Activated CD8-positive, alpha-beta memory T cell treated with anti-CD3 and anti-CD28 coated beads, Interleukin-2, amount 50 U/mL, for 1 hour (primary cell): ENCODE data around the gene TMEM266.

Experiments used
- DNase-seq: peaks from one replicate; pipeline ENCODE4 v3.0.0-alpha.2; 2020; ENCODE audit errors: extremely low read depth

The TMEM266 gene

DNA sequence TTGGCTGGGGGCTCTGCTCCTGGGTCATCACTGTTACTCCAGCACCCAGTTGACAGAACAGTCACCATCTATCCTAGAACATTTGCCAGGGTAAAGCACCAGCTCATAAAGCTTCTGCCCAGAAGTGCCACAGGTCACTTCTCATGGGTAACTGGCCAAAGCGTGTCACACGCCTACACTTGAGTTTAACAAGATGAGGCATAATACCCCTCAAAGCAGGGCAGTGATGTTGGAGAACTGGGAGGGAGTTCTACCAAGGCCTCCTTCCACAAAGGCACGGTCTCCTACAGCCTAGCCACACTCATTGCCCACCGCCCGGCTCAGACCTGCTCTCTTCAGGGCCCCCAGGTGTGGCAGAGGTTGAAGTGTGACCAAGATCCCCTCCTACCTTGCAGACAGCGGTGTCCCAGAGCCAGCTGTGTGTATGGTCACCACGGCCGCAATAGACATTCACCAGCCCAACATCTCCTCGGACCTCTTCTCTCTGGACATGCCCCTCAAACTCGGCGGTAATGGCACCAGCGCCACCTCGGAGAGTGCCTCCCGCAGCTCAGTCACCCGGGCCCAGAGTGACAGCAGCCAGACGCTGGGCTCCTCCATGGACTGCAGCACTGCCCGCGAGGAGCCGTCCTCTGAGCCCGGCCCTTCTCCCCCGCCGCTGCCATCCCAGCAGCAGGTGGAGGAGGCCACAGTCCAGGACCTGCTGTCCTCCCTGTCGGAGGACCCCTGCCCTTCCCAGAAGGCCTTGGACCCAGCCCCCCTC lies 143.7 kb downstream of the TMEM266 start:
- DNase-seq, result no peak

DNA sequence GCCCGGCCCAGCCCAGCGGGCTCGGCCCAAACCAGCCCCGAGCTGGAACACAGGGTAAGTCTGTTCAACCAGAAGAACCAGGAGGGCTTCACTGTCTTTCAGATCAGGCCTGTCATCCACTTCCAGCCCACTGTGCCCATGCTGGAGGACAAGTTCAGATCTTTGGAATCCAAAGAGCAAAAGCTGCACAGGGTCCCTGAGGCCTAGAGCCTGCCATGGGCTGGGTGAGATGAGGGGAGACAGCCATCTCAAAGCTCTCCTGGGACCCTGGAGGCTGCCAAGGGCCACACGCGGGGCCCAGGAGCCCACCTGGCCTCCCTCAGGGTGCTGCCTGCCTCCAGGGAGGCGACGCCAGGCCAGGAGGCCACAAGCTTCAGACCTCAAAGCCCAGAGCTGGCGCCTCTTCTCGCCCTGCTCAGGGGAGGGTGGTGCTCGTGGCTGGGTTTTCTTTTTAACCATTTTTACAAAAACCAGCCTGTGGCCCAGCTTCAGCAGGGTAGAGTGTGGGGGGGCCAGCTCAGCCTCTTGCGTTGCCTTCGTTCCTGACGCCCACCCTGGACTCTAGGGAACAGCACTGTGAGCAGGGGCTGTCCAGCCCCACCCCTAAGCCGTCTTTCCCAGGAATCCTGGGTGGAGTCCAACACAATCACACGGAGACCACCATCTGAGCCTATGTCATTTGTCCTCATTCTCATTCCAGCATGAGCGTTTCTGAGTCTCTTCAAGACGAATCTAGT lies 144.5 kb downstream of the TMEM266 start:
- DNase-seq, result no peak

DNA sequence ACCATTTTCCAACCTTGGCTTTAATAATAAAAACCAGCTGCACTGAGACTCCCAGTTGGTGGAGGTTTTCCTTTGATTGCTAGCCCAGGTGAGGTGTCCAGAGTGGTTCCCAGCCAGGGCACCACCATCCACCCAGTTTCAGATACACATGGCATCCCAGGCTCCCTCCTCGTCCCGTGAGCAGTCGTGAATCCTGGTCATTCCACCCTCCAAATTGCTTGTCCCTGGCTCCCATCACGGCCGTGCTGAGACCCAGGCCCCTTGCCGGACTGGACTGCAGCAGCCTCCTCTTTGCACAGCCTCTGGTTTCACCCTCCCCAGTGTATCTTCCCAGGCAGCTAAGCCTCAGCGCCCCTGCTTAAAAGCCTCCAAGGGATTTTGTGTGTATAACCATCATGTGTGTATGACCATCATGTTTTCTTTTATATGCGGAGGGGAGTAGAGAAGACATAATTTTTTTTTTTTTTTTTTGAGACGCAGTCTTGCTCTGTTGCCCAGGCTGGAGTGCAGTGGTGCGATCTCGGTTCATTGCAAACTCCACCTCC lies 145.2 kb downstream of the TMEM266 start:
- no peak for DNase-seq

DNA sequence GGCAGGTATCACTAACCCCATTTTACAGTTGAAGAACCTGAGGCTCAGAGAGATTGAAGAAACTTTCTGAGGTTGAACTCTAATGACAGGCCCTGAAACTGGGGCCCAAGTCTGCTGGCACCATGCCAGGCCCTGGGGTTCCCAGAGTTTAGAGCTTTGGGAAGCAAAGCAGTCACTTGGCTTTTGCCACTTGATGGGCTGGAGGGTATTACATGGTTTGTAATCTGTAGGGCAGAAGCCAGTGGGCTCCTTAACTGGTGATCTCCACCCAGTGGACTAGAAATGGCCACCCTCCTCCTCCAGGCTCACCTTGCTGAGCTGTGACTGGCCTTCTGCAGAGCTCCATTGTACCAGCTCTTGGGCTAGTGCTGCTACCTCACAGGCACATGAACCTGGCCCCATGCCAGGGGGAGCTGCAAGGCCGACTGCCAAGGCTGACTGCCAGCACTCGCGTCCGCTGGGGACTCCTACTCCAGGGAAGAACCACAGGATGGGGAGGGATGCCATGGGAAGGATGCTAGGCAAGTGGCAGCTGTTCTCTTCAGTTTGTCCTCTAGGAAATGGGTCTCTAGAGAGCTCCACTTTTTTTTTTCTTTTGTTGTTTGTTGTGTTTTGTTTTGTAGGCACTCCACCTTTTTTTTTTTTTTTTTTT lies 146.7 kb downstream of the TMEM266 start:
- no peak for DNase-seq

DNA sequence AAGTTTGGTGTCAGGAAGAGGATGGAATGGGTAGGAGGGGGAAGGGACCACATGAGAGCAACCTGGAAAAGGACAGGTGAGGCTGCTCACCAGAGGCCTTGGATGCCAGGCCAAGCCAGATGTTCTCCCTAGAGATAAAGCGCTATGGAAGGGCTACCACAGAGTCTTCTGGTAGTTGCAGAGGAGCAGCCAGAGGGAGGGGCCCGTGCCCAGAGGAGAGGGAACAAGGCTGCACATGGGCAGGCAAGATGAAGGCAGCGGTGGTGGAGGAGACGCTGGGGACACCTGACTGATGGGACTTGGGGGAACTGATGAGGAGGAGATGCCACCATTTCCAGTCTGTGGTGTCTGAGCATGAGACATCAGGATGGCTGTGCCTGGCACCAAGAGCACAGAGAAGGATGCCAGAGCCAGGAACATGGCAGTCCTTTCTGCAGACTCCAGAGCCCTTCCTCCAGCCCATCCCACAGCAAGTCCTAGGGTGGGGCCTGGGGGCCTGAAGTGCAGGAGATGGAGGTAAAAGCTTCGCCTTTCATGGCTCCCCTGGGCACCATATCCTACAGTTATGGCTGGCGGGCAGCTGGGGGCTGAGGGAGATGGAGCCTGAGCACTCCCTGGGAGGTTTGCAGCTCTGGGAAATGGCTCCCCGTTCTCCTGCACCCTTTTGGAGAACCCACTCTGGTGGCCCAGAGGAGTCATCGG lies 148.4 kb downstream of the TMEM266 start:
- DNase-seq, result no peak

DNA sequence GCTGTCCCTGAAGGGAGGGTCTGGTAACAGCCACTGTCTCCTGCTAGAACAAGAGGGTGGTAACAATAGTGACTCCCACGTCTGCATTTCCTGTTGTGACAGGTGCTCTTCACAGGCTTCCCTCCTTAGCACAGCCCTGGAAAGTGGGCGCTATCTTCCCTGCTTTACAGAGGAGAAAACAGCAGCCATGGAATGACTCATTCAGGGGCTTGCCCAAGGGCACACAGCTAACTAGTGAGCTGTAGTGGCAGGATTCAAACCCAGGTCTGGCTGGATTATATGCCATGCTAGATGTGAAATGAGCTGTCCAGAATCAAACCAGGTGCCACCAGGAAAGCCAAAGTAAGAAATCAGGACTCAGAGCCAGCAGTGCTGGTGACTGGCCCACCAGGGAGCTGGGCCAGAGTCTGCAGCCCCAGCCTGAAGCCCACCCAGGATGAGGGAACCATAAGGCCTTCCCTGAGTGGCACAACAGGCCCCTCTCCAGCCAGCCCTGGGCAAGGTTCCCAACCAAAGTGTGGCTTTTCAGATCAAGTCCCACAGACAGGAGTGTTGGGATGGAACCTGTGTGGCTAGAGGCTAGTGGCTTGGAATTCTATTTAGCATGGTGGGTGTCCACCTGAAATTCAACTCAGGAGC lies 149.1 kb downstream of the TMEM266 start:
- no peak for DNase-seq

DNA sequence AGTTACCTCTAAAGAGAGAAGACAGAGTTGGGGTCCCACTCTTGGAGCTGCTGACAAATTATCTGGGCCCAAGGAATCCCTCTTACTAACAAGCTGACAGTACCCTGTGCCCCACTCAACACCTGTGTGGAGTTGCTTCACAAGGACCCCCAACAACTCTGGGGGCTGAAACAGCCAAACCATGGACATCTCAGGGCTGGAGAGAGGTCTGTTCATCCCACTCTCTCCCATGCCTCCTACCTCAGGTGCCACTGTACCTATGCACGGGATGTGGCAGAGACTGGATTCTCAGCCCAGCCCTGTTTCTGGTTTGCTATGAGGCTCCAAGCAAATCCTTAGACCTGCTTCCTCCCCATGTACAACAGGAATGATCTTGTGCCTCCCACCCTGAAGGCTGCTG lies 149.7 kb downstream of the TMEM266 start:
- DNase-seq, result no peak

DNA sequence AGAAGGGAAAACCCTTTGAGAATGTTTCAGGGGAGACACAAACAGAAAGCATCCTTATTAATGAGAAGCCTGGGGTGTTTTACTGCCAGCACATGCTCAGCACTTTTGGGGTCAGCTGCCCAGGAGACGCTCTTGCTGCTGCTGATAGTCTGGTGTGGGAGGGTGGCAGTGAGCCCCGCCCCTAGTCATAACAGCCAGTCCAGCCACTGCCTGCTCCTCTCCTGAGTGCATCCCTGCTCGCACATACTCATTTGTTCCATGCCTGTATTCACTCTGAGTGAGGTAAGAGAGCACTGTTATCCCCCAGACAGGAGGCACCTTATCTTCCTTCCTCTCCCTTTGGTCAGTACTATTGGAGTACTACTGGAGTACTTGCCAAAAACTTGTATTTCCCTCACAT lies 150.2 kb downstream of the TMEM266 start:
- no peak for DNase-seq

DNA sequence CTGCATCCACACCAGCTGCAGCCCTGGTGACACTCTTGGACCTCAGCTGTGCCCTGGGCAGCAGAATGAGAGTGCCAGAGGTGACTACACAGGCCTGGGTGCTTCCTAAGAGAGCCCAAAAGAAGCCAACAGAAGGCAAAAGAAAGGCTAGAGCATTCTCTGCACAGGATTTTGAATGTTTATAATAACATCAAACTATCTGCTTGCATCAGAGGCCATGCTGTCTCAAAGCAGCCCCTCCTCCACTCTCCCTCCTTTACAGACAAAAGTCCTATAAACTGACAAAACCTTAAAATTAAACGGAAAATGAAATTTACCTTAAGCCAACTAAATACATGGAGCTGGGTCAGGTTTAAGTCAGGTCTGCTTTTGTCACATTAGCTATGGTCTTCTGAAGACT lies 155.8 kb downstream of the TMEM266 start:
- DNase-seq, result no peak

DNA sequence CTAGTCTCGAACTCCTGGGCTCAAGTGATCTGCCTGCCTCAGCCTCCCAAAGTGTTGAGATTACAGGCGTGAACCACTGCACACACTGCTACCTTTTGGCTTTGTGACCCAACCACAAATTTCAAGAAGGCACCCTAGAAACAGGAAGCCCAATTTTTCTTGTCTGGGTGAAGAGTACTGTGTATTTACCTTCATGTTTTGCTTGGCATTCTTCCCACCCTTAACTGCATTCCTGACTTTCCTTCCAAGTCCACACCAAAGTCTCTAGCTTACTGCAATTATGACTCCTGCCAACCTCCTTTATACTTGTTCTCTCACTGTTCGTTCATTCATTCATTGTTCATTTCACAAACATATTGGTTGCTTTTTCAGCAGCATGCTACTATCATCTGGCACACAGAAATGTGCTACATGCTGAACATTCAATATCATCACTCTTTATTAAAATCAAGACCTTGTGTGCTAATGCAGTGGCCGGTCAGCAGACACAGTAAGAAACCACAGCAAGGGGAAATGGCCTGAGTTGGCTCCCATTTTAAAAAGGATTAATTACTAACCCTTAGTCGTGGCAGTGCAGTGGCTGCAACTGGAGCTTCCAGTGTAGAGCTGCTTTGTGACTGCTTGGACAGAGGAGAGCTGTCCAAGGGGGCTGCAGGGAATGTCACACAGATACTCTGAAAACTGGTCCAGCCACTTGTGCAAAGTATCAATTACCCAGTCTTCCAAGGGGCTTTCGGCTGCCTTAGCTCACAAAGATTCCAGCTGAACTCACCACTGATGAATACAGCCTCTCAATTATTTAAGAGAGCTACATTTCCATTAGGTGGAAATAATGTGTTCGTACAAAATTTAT lies 157.5 kb downstream of the TMEM266 start:
- DNase-seq, result no peak

DNA sequence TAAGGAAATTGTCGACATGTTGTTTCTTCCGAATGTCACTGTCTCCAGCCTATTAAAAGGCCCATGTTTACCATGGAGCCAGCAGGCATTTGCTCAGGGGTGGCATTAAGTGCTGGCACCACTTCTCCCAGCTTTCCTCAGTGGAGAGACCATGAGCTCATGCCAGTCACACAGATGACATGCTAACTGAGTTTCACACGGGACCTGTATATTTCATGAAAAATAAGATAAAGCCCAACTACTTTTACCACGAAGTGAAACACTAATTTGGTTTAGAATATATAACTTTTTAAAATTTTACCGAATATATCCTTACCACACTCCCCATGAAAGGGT lies 158.1 kb downstream of the TMEM266 start:
- DNase-seq, result no peak

DNA sequence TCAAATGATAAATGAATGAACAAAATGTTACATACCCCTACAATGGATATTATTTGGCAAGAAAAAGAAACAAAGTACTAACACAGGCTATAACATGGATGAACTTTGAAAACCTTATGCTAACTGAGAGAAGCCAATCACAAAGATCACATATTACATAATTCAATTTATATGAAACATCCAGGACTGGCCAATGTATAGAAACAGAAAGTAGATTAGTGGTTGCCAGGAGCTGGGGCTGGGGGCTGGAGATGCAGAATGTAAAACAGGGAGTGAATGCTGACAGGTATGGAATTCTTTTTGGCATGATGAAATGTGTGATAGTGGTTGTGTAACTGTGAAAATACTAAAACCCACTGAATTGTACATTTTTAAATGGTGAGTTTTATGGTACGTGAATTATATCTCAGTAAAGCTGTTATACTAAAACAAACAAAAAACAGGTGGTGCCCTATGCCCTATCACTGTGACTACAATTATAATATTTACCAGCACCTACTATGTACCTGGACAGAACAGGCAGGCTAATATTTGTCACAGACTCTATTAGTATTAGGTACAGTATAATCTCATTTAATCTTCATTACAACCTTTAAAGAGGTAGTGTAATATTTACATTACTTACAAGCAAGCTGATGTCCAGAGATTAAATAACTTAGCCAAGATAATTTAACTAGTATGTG lies 161.4 kb downstream of the TMEM266 start:
- DNase-seq, result no peak

DNA sequence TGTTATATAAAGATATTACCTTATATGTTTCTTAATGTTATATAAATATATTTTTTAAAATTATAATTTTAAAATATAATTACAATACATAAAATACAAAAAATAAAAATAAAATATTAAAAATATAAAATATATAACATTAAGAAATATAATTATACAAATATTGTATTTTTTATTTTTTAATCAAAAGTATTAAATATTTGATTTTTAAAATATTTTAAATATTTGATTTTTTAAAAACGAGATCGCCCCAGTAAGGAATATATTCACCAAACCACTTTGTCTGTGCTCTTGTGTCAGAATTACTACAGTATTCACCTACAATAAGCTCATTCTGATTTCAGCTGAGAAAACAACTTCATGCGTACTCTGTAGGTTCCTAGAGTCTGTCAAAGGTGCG lies 162.4 kb downstream of the TMEM266 start:
- no peak for DNase-seq

DNA sequence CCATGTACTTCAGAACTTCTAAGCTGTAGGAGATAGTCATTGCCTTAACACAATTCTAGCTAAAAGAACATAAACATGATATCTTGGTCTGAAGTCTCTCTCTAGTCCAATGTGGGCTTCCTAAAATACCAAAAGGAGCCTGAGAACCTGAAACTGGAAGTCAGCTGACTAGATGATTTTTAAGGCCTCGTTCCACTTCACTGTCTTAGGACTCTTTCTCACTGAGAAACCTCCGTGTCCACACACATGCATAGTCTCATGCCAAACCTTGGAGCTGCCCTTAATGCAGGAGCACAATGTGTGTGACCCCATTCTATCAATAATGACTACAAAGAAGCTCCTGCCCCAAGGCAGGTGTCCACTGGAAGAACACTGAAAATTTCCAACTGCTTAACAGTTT lies 163.7 kb downstream of the TMEM266 start:
- no peak for DNase-seq

DNA sequence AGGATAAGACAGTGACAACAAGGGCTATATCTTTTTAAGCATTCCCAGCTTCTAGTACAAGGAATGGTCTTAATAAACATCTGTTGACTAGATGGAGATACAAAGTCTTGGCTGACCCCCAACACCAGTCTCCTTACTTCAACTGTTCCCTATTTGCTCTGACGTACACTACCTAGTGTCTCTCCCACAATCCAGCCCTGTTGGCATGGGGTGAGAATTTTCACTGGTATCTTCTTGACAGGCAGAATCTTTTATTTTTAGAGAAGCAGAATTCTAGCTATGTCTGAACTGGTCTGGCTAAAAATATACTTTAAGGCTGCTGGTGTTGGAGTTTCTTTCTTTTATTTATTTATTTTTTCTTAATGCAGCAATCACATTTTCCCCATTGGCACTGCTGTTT lies 169.5 kb downstream of the TMEM266 start:
- DNase-seq, result no peak

DNA sequence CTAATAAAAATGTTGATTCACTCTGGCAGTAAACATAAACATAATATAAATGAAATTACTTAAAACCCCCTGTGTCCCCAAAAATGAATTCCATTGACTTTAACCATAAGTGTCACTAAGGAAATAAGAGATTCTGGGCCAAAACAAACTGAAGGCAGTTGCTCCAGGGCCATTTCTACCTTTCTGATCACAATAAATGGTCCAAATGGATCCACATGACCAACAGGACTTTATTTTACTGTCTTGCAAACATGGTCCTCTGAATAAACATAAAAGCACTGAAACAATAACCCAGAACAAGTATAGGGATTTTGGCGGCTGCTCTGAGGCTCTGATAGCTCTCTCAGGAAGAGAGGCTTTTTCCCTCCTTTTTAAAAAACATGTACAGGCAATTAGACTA lies 174.1 kb downstream of the TMEM266 start:
- DNase-seq, result no peak

DNA sequence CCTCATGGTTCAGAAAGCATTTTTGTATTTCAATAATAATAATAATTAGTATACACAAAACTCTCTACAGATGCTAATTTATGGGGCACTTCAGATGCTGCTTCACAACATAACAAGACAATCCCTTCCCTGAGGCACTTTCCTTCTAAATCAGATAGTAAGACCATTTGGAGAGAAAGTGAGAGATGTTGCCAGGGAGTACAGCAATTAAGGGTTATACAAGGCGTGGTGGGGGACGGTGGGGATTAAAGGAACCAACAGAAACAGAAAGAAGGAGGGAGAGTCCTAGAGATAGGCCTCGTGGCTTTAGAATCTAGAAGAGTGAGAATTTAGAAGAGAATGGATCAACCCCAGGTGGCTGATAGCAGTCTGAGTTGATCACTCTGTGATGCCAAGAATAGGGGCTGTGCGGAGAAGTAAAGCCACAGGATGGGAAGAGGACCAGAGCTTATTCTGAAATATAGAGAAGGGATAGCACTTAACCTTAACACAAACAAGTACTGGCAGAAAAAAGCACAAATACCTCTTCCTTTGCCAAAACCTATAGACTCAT lies 174.6 kb downstream of the TMEM266 start:
- no peak for DNase-seq

DNA sequence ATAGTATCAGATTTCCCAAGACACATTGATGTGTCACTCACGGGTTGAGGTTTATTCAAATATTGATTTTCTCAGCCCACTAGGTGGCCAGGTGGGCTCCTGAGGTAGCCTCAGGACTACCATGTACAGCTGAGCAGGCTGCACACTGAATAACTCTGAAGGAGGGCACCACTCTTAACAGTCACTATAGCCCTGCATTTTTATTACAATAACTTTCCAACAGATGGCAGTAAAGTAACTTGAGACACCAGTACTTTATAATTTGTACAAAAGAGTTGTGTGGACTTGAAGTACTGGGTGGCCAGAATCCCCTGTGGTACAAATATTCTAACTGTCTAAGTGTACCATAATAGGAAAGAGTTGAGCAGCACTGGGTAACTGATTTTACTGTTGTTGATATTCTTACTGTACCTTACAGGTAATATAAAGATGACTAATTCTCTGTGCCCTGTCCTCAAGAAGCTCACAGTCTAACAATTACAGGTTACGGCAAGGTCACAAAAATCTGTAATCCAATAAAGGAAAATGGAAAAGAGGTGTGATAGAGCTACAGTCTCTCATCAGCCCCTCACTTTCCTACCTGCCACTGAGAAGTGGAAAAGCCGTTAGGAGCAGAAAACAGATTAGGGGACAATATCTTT lies 175.5 kb downstream of the TMEM266 start:
- no peak for DNase-seq

DNA sequence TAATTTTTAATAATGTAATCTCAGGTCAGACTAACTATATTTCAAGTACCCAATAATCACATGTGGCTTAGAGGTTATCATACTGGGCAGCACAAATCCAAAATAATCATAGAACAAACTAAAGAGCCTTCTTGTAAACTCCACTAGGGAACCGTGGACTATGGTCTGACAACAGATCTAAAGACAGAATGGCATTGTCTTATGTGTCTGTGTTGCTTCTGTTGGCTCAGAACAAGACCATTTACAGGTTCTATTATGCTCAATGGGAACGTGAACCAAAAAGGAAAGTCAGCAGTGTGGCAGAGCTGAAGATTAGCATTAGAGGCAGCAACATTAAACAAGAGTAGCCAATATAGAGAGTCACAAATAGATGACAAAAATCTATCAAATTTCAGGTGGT lies 176.6 kb downstream of the TMEM266 start:
- DNase-seq, result no peak
